OCI-M2 (cell line): ENCODE measurements around the gene DNAH2.

Experiments used
- DNase-seq: peaks from one replicate; lab custom pipeline; 2025; ENCODE audit not compliant: unreplicated experiment; lab: John Stamatoyannopoulos, UW

DNAH2 gene

DNA sequence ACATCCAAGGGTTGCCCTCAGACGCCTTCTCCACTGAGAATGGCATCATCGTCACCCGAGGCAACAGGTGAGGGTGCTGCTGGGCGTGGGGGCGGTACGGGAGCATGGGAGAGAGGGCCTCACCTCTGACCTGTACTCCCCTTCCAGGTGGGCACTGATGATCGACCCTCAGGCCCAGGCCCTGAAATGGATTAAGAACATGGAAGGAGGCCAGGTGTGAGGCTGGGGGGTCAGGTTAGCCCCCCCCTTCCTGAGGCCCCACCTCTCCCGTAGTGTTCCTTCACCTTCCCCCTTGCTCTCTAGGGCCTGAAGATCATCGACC, 100.1 kb downstream of the DNAH2 start:
- DNase-seq, result no peak

GRCh38 chr17:7818026-7818425, 100.5 kb downstream of the DNAH2 start:
- no peak for DNase-seq

DNA sequence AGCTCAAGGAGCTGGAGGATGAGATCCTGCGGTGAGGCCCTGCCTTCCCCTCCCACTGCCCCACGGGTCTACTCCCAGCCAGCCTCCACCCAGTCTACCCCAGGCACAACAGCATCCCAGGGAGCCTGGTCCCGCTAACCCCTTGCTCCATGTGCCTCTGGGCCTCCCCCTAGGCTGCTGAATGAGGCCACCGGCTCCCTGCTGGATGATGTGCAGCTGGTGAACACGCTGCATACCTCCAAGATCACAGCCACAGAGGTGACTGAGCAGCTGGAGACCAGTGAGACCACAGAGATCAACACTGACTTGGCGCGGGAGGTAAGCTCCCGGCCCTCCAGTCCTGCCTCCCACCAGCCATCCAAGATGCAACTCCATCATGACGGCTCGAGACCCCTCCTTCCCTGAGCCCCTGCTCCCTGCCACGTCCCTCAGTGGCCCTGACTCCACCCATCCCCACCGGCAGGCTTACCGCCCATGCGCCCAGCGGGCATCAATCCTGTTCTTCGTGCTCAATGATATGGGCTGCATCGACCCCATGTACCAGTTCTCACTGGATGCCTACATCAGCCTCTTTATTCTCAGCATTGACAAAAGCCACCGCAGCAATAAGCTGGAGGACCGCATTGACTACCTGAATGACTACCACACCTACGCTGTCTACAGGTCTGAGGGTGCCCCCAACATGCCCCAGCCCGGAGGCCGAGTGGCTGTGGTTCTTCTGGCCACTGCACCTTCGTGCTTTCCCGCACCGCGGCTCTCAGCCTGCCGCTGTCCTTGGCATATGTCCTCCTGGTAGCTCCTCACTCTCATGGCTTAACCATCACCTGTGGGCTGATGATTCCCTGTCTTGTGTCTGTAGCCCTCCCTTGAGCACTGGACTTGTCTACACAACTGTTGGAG, 101.5 kb downstream of the DNAH2 start:
- DNase-seq, result no peak

DNA sequence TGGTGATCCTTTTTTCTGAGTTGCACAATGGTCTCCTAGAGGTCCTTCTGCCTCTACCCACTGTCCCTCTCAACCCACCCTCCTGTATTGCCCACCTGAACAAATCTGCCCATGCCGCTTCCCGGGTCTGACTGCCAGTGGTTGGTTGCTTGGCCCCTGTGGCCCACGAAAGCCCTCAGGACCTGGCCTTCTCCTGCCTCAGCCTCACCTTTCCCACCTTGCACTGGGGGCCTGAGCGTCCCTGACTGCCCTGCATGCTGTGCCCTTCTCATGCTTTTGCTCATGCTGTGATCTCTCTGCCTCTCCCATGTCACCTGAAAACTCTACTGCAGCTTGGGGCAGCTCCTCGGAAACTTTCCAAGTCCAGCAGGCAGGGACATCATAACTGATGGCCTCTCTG, 102.7 kb downstream of the DNAH2 start:
- DNase-seq, result no peak

- DNase-seq, result no peak
Measured at GRCh38 chr17:7822126-7822525, 104.6 kb downstream of the DNAH2 start.

GRCh38 chr17:7823581-7824001, 106.0 kb downstream of the DNAH2 start:
- DNase-seq, result no peak

- no peak for DNase-seq
Measured at GRCh38 chr17:7824021-7824924, 106.7 kb downstream of the DNAH2 start.

- no peak for DNase-seq
Measured at GRCh38 chr17:7825206-7825990, 107.9 kb downstream of the DNAH2 start.

- DNase-seq, result no peak
Measured at GRCh38 chr17:7830616-7831015, 113.1 kb downstream of the DNAH2 start.

GRCh38 chr17:7831233-7831632, 113.7 kb downstream of the DNAH2 start:
- DNase-seq, result no peak

- DNase-seq, result no peak
Measured at GRCh38 chr17:7832431-7832830, 114.9 kb downstream of the DNAH2 start.

DNA sequence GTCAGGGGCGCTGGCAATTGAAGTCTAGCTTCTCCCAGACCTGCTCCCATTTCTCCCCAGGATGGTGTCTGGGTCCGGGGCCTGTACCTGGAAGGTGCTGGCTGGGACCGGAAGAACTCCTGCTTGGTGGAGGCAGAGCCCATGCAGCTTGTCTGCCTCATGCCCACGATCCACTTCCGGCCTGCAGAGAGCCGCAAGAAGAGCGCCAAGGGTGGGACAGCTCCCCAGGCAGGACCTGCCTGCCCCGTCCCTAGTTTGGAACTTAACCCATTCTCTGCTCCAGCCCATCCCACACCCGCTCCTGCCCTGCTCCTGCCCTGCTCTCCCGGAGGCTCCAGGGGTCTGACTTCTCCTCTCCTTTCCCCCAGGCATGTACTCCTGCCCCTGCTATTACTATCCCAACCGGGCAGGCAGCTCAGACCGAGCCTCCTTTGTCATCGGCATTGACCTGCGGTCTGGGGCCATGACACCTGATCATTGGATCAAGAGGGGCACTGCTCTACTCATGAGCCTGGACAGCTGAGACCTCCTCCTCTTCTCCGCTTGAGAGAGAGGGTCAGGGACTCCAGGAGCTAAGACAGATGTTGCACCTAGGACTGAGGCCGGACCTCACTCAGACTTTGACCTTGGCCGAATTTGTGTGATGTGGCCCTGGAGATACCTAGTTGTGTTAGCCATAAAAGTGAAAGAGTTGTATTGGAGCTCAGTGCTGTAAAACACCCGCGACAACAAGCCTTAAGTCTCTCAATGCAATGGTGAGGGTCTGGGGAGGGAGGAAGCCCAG, 115.7 kb downstream of the DNAH2 start:
- no peak for DNase-seq

DNA sequence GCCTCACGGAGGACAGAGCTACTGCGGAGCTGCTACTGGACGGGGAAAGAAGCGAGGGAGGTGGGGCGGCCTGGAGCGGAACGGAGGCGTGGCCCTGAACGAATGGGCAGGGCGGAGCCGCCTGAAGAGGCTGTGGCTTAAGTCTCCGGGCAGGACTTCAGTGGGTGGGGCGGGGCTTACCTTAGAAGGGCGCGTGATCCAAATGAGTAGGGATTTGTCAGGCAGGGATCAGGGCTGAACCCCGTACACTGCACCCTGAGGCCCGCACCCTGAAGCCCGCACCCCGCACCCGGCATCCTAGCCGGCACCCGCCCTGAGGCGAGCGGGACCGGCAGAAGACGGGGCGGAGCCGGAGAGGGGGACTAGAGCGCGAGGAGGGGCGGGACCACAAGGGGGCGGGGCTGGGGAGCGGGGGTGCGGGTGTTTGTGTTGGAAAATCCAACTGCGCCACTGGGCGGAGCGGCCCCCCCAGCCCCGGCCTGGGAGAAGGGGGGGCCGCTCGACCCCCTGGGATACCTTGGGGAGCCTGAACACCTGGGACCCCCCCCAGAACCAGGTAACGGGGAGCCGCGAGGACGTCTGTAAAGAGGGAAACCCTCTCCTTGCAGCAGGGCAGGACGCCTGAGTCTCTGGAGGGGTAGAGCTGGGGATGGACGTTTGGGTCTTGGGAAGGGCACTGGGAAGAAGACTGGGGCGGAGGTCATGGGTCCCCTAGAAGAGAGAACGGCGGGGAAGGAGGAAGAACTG, 116.4 kb downstream of the DNAH2 start, which contains the start of gene KDM6B:
KDM6B (plus strand) TSS at position 423 of the 747 bp plus-strand sequence. CDS start 11,338 bp downstream, outside the sequence.
- DNase-seq, result peak; percentile 55

DNA sequence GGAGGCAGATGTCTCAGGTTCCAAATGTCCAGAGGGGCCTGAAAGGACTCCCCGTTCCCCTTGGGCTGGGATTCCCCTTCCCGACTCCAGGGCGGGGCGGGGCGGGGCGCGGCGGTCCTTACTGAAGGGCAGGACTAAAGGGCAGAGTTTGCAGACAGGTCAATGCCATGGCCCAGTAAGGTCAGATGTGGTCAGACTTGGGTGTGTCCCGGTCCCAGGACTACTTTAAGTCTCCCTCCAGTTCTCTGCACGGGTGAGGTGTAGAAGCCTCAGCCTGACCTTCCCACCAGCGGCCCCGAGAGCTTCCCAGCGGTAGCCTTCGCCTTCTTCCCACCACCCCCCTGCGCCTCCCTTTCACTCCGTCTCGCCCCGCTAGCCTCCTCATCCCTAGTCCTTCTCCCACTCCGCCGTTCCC, 117.0 kb downstream of the DNAH2 start:
- DNase-seq, result no peak

DNA sequence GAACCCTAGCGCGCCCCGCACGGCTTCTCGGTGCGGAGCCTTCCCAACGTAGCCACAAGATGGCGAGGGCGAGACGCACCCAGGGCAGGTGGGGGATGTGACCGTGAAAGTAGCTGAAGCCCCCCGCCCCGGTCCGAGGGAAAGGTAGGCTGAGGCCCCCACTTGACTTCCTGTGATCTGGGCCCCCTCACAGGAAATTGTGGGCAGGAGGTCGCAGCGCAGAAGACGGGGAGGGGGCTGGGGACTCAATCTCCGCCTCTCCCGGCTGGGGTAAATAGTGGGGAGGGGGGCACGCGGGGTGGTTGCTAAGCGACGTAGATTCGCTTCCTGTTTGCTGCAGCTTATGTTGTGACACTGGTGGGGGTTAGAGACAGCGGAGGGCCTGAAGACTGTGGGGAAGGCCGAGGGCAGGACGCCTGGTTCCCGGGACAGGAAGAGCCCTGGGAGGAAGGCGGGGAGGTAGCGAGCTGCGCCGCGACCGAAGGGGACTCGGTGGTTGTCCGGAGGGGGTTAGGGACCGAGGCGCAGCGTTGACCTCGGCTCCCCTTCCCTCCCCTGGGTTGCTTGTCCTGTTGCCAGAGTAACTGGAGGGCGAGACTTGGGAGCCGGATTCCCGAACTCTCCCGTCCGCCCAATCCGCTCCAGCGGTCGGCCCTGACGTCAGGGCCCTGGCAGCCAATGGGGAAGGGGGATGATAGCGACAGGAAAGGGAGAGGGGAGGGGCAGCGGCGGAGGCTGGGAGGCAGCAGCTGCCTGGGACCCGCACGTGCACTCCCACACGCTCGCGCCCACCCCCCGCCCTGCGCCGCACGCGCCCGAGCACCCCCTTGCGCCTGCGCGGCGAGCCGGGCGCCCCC, 117.6 kb downstream of the DNAH2 start:
- DNase-seq, result peak; percentile 85

DNA sequence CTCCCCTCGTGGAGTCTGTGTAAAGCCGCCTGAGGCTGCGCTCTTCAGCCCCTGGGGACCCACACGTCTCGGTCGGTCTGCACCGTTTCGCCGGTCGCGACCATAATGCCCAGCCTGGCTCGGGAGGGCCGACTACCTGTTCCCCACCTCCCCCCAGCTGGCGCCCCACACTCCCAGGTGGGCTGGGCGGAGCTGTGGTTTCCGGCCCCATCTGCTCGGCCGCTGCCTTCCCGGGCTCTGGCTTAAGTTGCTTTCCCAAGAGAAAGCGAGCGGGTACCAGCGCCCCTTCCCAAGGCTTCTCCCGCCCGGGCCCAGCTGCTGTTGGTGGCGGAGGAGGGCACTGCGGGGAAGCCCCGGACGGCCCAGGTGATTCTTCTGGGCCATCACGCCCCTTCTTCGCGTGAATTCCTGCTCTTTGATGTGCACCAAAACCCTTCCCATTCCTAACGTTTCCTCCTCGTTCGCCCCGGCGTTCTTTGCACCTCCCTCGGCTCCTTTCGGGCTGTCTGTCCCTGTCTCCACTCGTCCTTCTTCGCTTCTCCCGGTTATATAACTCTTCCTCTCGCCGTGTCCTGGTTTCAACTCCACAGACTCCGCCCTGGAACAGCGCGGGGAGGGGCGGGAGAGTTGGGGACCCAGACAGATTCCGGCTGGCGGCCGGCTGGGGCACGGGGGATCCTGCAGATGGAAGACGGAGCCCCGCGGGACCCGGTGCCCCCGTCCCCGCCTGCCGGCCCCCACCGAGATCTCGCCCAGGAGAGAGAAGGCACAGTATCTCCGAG, 118.5 kb downstream of the DNAH2 start:
- no peak for DNase-seq

DNA sequence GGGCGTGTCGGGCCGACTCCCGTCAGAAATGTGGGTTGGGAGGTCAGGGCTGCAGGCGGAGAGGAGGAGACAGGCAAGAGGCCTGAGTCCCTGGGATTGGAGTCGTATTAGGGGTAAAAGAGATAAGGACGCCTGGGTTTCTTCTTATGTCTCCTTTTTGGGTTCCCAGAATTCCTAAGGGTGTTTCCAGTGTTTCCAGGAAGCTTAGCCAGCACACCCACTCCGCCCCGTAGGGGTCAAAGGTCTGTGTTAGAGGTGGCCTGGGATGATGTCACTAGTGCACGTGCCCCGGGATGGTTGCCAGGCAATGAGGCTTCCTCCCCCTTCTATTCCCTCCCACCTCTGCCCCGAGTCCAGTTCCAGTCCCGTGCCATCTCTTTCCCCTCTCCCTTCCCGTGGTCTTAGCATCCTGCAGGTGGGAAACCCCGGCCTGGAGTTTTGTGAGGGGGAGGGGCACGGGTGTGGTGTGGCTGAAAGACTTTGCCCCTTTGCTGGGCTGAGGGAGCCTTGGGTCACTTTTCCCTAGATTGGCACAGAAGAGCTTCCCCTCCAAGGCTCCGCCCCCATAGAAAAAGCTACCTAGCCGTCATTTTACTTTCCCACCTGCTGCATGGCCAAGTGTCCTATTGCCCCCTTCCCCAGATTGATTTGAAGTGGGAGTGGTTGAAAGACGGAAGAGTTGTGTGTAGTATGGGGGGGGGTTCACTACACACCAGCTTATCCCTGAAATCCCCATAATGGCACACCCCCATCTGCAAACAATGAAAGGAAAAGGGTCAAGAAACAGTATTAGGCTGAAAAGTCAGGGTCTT, 119.3 kb downstream of the DNAH2 start:
- peak; percentile 67 for DNase-seq
